SK-N-SH treated with all-trans-retinoic acid at 6 μM for 48 hours (cell line): ENCODE results near the gene GJA3.

Experiments
- ATAC-seq: fragments of 200-7000 bp; cut with Tn5 transposase; 3 replicates; pipeline ENCODE4 v1.9.1; 2020; ENCODE audit warnings: mild to moderate bottlenecking, moderate library complexity
- CREB5 ChIP-seq: fragments of 250-450 bp; sonication (Bioruptor Pico); IDR thresholded peaks from 2 replicates; pipeline ENCODE4 v1.5.1; 2020; ENCODE audit warnings: low read depth, mild to moderate bottlenecking, moderate library complexity
- CSDC2 ChIP-seq: fragments of 250-450 bp; sonication (Bioruptor Pico); IDR thresholded peaks from 2 replicates; pipeline ENCODE4 v1.5.0; 2020; ENCODE audit warnings: mild to moderate bottlenecking, moderate library complexity
- GLIS3 ChIP-seq: fragments of 250-450 bp; sonication (Bioruptor Pico); IDR thresholded peaks from 2 replicates; pipeline ENCODE4 v1.5.0; 2020; ENCODE audit warnings: mild to moderate bottlenecking, moderate library complexity
- PPARA ChIP-seq: fragments of 250-450 bp; sonication (Bioruptor Pico); IDR thresholded peaks from 2 replicates; pipeline ENCODE4 v1.5.0; 2020; ENCODE audit warnings: mild to moderate bottlenecking, borderline replicate concordance
- ZNF565 ChIP-seq: fragments of 450-650 bp; formaldehyde crosslinking; conservative IDR thresholded peaks from 2 replicates; pipeline ENCODE4 v1.5.0; 2020; ENCODE audit warnings: low read depth, mild to moderate bottlenecking, moderate library complexity
- ZNF70 ChIP-seq: fragments of 450-650 bp; formaldehyde crosslinking; IDR thresholded peaks from 2 replicates; pipeline ENCODE4 v1.5.0; 2020; ENCODE audit warnings: mild to moderate bottlenecking, moderate library complexity
- ZNF8 ChIP-seq: fragments of 450-650 bp; formaldehyde crosslinking; IDR thresholded peaks from 2 replicates; pipeline ENCODE4 v1.5.0; 2020; ENCODE audit warnings: mild to moderate bottlenecking, moderate library complexity
- TF ChIP-seq, protein P1 (sequence below): fragments of 250-450 bp; sonication (Bioruptor Pico); IDR thresholded peaks from 2 replicates; pipeline ENCODE4 v1.8.0; 2020; ENCODE audit warnings: mild to moderate bottlenecking, moderate library complexity, borderline replicate concordance
- TF ChIP-seq, protein P2 (sequence below): fragments of 250-450 bp; sonication (Bioruptor Pico); IDR thresholded peaks from 2 replicates; pipeline ENCODE4 v1.5.0; 2020; ENCODE audit warnings: mild to moderate bottlenecking, moderate library complexity
- TF ChIP-seq, protein P3 (sequence below): fragments of 250-450 bp; sonication (Bioruptor Pico); IDR thresholded peaks from 2 replicates; pipeline ENCODE4 v1.5.1; 2021; ENCODE audit warnings: mild to moderate bottlenecking, moderate library complexity

GJA3 gene

GRCh38 chr13:20099319-20099718 lies 61.5 kb downstream of the GJA3 start (continued):
- TF ChIP-seq CREB5 (no peak), PPARA (CRISPR knock-in tag) (no peak), ZNF70 (CRISPR knock-in tag) (no peak)
- TF ChIP-seq, protein P1, sequence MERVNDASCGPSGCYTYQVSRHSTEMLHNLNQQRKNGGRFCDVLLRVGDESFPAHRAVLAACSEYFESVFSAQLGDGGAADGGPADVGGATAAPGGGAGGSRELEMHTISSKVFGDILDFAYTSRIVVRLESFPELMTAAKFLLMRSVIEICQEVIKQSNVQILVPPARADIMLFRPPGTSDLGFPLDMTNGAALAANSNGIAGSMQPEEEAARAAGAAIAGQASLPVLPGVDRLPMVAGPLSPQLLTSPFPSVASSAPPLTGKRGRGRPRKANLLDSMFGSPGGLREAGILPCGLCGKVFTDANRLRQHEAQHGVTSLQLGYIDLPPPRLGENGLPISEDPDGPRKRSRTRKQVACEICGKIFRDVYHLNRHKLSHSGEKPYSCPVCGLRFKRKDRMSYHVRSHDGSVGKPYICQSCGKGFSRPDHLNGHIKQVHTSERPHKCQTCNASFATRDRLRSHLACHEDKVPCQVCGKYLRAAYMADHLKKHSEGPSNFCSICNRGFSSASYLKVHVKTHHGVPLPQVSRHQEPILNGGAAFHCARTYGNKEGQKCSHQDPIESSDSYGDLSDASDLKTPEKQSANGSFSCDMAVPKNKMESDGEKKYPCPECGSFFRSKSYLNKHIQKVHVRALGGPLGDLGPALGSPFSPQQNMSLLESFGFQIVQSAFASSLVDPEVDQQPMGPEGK (CRISPR knock-in tag): no peak

- TF ChIP-seq CSDC2 (CRISPR knock-in tag): no peak
- no peak for TF ChIP-seq GLIS3 (CRISPR knock-in tag)
- no peak for ATAC-seq
Observed at GRCh38 chr13:20093951-20094350, 66.9 kb downstream of the GJA3 start.

GRCh38 chr13:20090349-20090748 lies 70.5 kb downstream of the GJA3 start:
- TF ChIP-seq, protein P2, sequence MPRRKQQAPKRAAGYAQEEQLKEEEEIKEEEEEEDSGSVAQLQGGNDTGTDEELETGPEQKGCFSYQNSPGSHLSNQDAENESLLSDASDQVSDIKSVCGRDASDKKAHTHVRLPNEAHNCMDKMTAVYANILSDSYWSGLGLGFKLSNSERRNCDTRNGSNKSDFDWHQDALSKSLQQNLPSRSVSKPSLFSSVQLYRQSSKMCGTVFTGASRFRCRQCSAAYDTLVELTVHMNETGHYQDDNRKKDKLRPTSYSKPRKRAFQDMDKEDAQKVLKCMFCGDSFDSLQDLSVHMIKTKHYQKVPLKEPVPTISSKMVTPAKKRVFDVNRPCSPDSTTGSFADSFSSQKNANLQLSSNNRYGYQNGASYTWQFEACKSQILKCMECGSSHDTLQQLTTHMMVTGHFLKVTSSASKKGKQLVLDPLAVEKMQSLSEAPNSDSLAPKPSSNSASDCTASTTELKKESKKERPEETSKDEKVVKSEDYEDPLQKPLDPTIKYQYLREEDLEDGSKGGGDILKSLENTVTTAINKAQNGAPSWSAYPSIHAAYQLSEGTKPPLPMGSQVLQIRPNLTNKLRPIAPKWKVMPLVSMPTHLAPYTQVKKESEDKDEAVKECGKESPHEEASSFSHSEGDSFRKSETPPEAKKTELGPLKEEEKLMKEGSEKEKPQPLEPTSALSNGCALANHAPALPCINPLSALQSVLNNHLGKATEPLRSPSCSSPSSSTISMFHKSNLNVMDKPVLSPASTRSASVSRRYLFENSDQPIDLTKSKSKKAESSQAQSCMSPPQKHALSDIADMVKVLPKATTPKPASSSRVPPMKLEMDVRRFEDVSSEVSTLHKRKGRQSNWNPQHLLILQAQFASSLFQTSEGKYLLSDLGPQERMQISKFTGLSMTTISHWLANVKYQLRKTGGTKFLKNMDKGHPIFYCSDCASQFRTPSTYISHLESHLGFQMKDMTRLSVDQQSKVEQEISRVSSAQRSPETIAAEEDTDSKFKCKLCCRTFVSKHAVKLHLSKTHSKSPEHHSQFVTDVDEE (CRISPR knock-in tag): no peak
- TF ChIP-seq ZNF565 (CRISPR knock-in tag) (no peak), ZNF70 (CRISPR knock-in tag) (no peak), ZNF8 (CRISPR knock-in tag) (no peak), CREB5 (no peak), CSDC2 (CRISPR knock-in tag) (no peak)
- TF ChIP-seq, protein P3, sequence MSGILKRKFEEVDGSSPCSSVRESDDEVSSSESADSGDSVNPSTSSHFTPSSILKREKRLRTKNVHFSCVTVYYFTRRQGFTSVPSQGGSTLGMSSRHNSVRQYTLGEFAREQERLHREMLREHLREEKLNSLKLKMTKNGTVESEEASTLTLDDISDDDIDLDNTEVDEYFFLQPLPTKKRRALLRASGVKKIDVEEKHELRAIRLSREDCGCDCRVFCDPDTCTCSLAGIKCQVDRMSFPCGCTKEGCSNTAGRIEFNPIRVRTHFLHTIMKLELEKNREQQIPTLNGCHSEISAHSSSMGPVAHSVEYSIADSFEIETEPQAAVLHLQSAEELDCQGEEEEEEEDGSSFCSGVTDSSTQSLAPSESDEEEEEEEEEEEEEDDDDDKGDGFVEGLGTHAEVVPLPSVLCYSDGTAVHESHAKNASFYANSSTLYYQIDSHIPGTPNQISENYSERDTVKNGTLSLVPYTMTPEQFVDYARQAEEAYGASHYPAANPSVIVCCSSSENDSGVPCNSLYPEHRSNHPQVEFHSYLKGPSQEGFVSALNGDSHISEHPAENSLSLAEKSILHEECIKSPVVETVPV (CRISPR knock-in tag): no peak
- ATAC-seq: peak; percentile 46; the same call in 2 of the 3 replicates
